Kidney (tissue), 14 donors: ENCODE data around the gene WDR81. TPM values are rescaled to one million over a fixed set of nuclear protein-coding genes. Genes with fewer than 3 reads are reported as not detected.

Experiments used
- DNase-seq, 5 donors: peaks; one replicate each; pipeline ENCODE4 v3.0.0-alpha.2; 2013 to 2020
- FAIRE-seq: peaks from 2 replicates; lab custom pipeline; 2012; peaks lifted over from hg19 to GRCh38; lab: Jason Lieb, UNC
- H3K27ac ChIP-seq, 2 donors: one replicate each; pipeline ENCODE4 v1.7.0; 2013; ENCODE audit warnings: low read depth in 2 of 2, low read length in 2 of 2, inconsistent platforms in 1 of 2
- H3K27me3 ChIP-seq: one replicate; pipeline ENCODE4 v1.7.1; 2013; ENCODE audit warnings: low read length, inconsistent platforms; ENCODE audit not compliant: control insufficient read depth, insufficient read depth
- H3K36me3 ChIP-seq, 3 donors: one replicate each; pipeline versions ENCODE4 v1.7.0 to v1.7.1; 2013; ENCODE audit warnings: low read length in 3 of 3, control low read depth in 1 of 3, inconsistent platforms in 1 of 3; ENCODE audit not compliant: insufficient read depth in 3 of 3, control insufficient read depth in 2 of 3
- H3K4me1 ChIP-seq, 3 donors: one replicate each; pipeline versions ENCODE4 v1.7.0 to v1.7.1; 2013; ENCODE audit warnings: low read length in 3 of 3, inconsistent platforms in 1 of 3, low read depth in 1 of 3; ENCODE audit not compliant: control insufficient read depth in 2 of 3, insufficient read depth in 2 of 3
- H3K4me3 ChIP-seq, 3 donors: one replicate each; pipeline versions ENCODE4 v1.7.0 to v1.8.1; 2013; ENCODE audit warnings: low read length in 3 of 3, control low read depth in 1 of 3, inconsistent platforms in 1 of 3
- H3K9ac ChIP-seq, 3 donors: one replicate each; pipeline versions ENCODE4 v1.7.0 to v1.7.1; 2013; ENCODE audit warnings: low read length in 3 of 3, control low read depth in 1 of 3, inconsistent platforms in 1 of 3
- H3K9me3 ChIP-seq, 3 donors: one replicate each; pipeline versions ENCODE4 v1.7.0 to v1.7.1; 2013; ENCODE audit warnings: low read length in 3 of 3, control low read depth in 1 of 3, inconsistent platforms in 1 of 3; ENCODE audit not compliant: control insufficient read depth in 2 of 3, insufficient read depth in 1 of 3
- intact Hi-C: fragments of 100-400 bp; cut with DNase I; formaldehyde crosslinking; loops from one replicate; pipeline ENCODE4 v1.11.1; 2022
- polyA plus RNA-seq: library from polyadenylated mRNA; stranded (reverse); fragments of 350-450 nt; fragmentation: Illumina TruSeq; extraction: RNeasy Lipid Tissue Mini Kit (QIAGEN cat#74804); gene quantifications from one replicate; pipeline ENCODE4 v1.2.3, GENCODE V29; 2014; ENCODE audit warnings: low read depth, low replicate concordance; ENCODE audit not compliant: insufficient read depth
- total RNA-seq: library from RNA; stranded (reverse); fragmentation: NEBNext Ultra II Directional; extraction: Animal tissue kit (Norgen Biotek cat#: 25700); gene quantifications from one replicate; pipeline ENCODE4 v1.2.1, GENCODE V29; 2021
- TF ChIP-seq, protein P1 (sequence below): IDR thresholded peaks from 3 replicates; pipeline ENCODE4 v1.5.1; 2012; ENCODE audit warnings: mild to moderate bottlenecking, moderate library complexity, borderline replicate concordance; ENCODE audit not compliant: insufficient read depth; ENCODE audit errors: extremely low read depth
- donor health status: control.
- donor health status: control.
- donor health status: control.
- donor health status: control.
- donor health status: control.
- donor health status: DM: yes; HTN: yes; CAD: no.
- donor health status: Normal renal cell carcinoma (clear cell type).

Gene WDR81
- total and polyA plus RNA-seq, 2 donors from 2014 or later = 16.1 to 28.5 TPM

DNA sequence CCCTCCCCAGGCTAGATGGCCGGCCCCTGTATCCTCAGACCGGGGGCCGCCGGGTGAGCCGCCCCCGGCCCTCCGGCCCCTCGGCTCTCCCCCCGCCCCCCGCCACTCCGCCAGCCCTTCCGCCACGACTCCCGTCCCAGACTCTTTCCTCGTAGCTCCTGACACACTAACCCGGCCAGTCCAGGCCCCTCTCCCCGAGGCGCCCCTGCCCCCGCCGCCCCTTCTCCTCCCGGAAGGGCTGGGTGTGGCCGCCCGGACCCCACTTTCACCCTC is 8.8 kb upstream of the WDR81 start:
- peaks cover 3 to 33% (median 29%) of the 10 kb centered on the region in 3 donors for H3K4me1 ChIP-seq
- no peak for DNase-seq
- intact Hi-C loops = no loop called here

DNA sequence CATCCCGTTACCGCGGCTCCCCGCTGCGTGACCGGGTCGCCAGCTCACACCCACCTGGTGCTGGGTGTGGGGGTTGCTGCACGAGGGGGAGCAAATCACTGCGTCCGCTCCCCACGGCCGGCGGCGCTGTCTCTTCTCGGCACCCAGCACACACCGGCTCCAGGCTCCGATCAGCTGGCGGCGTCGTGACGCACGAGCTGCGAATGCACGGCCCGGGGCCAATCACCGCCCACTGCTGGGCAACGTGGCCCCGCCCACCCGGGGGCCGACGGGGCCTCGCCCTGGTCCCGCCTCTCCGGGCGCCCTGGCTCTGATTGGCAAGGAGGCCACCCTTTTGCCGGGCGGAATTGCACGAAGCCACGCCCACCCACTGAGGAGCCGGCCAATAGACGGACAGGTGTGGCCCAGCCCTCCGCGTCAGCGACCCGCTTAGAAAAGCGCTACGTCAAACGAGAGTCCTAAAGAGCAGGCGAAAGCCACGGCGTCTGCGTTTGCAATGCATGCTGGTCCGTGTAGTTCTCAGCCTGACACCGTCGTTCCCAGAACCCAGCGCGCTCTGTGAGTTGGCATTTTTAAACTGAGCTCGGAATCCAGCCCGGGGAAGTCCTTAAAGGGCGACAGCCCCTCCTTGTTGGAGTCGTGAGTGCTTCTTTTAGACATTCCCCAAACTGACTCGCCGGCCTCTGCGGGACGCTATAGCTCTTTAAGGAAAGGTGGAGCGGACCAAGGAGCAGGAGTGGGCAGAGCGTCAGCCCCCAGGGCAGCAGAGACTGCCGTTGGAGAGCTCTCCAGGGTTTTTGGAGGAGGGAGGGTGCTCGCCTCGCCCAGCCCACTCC is 8.2 kb upstream of the WDR81 start:
- intact Hi-C loops = no loop called here

More for the DNA sequence above, 8.8 kb upstream of the WDR81 start:
- H3K4me3 ChIP-seq = peak overlapping the region; percentile 46 to 96 (median 84)
- TF ChIP-seq, protein P1, sequence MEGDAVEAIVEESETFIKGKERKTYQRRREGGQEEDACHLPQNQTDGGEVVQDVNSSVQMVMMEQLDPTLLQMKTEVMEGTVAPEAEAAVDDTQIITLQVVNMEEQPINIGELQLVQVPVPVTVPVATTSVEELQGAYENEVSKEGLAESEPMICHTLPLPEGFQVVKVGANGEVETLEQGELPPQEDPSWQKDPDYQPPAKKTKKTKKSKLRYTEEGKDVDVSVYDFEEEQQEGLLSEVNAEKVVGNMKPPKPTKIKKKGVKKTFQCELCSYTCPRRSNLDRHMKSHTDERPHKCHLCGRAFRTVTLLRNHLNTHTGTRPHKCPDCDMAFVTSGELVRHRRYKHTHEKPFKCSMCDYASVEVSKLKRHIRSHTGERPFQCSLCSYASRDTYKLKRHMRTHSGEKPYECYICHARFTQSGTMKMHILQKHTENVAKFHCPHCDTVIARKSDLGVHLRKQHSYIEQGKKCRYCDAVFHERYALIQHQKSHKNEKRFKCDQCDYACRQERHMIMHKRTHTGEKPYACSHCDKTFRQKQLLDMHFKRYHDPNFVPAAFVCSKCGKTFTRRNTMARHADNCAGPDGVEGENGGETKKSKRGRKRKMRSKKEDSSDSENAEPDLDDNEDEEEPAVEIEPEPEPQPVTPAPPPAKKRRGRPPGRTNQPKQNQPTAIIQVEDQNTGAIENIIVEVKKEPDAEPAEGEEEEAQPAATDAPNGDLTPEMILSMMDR = no peak
- no peaks in the 10 kb centered on the region for H3K27me3 ChIP-seq
- H3K9ac ChIP-seq = peak overlapping the region in 2 of 3 donors; percentile 38 to 91
- no peaks in the 10 kb centered on the region for H3K9me3 ChIP-seq
- no peak for FAIRE-seq
- H3K36me3 ChIP-seq = peaks cover 0 to 23% (median 15%) of the 10 kb centered on the region in 3 donors
- H3K27ac ChIP-seq = peak overlapping the region; percentile 99

DNA sequence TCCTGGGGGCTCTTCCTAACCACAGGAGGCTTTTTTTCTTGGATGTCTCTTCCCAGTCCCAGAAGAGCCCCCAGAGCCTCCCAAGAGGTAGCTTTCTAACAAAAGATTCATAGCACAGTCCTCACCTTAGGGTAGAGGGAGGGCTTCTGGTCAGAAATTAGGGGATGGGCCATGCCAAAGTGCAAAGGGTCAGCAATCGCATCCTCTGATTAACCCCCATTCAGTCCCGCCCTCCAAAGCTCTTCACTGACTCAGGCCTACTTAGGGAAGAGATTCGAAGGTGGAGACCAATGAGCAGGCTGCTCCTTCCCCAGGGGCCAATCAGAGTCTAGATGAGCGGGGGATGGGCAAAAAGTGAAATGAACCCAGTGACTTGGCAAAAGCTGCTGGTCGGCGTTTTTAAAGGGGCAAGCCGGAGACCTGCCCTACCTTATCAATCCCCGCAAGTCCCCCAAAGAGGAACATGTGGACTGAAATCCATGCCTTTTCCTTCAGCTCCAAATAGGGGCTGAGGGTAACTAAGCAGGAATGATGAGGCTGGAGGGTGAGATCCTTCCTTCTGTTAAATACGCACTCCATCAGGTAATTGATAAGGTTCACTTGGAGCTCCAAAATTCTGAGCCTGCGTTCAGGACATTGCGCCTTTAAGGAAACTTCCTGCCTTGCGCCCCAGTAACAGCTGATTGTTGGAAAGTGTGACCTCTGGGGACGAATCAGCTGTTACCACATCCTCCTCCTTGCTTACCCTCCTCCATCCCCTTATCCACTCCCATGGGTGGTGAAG is 7.4 kb upstream of the WDR81 start:
- H3K27me3 ChIP-seq = no peaks in the 10 kb centered on the region
- TF ChIP-seq, protein P1 = no peak
- H3K4me1 ChIP-seq = peaks cover 3 to 33% (median 29%) of the 10 kb centered on the region in 3 donors
- DNase-seq = peak; percentile 94 to 99 (median 95)
- peak; percentile 68 for FAIRE-seq
- H3K9me3 ChIP-seq = no peaks in the 10 kb centered on the region
- peak overlapping the region; percentile 56 to 100 (median 95) for H3K9ac ChIP-seq
- H3K27ac ChIP-seq = peak overlapping the region; percentile 99 to 100
- peaks cover 0 to 17% (median 15%) of the 10 kb centered on the region in 3 donors for H3K36me3 ChIP-seq
- intact Hi-C loops = no loop called here
- H3K4me3 ChIP-seq = peak overlapping the region; percentile 75 to 98 (median 82)

More for the DNA sequence above, 8.2 kb upstream of the WDR81 start:
- peaks cover 3 to 33% (median 29%) of the 10 kb centered on the region in 3 donors for H3K4me1 ChIP-seq
- H3K9ac ChIP-seq = peak overlapping the region; percentile 48 to 100 (median 95)
- peak overlapping the region; percentile 75 to 98 (median 82) for H3K4me3 ChIP-seq
- TF ChIP-seq, protein P1 = peak; percentile 5
- H3K36me3 ChIP-seq = peaks cover 0 to 23% (median 15%) of the 10 kb centered on the region in 3 donors
- DNase-seq (peak; percentile 100), FAIRE-seq (peak; percentile 98)
- H3K27ac ChIP-seq = peak overlapping the region; percentile 99 to 100
- H3K9me3 ChIP-seq = no peaks in the 10 kb centered on the region
- no peaks in the 10 kb centered on the region for H3K27me3 ChIP-seq
